ENCODE results near the gene FUBP3.

FUBP3 gene

GRCh38 chr9:130607640-130608420 lies 28.5 kb downstream of the FUBP3 start:
- no peak for DNase-seq (ENCODE audit: low read depth in 2 of 2)

- DNase-seq (ENCODE audit: low read depth in 2 of 2), result no peak
Observed at GRCh38 chr9:130608554-130609134, 29.3 kb downstream of the FUBP3 start.

DNA sequence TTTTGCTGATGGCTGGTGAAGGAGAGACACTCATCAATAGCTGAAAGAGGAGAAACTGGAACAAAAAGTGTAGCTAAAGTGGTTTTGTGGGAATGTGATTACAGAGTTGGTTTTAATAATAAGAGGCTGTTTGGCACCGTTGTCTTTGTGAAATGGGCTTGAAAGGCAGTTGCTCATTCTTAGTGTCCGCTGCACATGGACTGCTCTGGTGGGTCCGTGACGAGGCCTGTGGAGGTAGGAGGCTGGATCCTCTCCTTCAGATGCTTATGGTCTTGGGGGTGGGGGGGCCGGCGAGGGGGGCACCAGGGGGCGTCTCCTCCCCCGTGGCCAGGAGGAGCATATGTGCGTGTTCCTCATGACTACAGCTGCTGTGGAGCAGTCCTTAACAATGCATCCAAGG lies 29.8 kb downstream of the FUBP3 start:
- no peak for DNase-seq (ENCODE audit: low read depth in 2 of 2)

DNA sequence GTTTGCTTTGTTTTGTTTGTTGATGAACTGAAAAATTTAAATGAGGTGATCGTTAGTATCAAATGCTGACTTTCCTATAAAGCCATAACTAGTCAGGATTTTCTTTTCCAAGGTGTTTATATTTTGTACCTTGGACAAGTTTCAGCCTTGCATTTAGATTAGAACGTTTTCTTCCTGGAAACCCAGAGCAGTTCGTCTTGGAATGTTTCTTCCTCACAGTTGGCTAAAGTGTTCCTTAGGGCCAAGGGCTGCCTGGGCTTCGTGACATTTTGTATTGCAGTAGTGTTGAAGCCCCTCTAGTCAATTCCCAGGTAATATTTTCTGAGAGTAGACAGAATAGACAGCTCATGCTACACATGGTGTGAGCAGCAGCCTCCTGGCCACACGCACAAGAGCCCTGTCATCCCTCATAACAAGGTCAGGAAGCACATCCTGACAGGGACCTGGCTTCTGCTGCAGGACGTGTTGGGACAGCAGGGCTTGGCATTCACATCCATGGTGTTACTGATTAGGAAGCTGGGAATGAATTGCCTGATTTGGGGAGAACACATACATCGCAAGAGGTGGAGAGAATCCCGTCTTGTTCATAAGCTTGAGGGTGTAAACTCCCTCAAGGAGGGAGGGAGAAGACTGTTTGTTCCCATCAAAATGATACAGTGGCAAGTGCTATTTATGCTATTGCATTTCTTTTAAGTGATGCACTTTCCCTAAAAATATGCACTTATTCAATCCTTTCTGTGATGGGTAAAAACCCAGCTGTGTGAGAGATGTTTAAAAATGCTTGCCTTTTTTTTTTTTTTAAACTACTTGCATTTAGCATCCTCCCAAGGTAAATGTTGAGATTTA lies 31.7 kb downstream of the FUBP3 start:
- DNase-seq (ENCODE audit: low read depth in 2 of 2), result no peak

- no peak for DNase-seq (ENCODE audit: low read depth in 2 of 2)
Observed at GRCh38 chr9:130616451-130616850, 37.1 kb downstream of the FUBP3 start.

DNA sequence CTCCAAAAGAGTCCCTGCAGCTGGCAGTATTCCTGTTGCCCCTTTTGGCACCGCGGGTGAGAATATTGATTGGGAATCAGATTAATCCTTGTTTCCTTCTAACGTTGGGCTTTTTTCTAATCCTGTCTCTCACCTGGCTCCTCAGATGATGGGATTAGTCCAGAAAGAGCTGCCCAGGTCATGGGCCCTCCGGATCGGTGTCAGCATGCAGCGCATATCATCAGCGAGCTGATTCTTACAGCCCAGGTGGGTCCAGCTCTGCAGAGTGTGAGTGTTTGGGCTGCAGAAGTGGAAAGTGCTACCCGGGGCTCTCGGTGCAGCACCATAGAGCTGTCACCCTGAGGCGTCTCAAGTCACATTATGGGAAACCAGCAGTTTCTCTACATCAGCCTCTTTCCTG lies 44.1 kb downstream of the FUBP3 start:
- DNase-seq (ENCODE audit: low read depth in 2 of 2), result no peak

- DNase-seq (ENCODE audit: low read depth in 2 of 2), result no peak
Observed at GRCh38 chr9:130624154-130624553, 44.8 kb downstream of the FUBP3 start.

- DNase-seq (ENCODE audit: low read depth in 2 of 2), result no peak
Observed at GRCh38 chr9:130626249-130626996, 47.0 kb downstream of the FUBP3 start.

DNA sequence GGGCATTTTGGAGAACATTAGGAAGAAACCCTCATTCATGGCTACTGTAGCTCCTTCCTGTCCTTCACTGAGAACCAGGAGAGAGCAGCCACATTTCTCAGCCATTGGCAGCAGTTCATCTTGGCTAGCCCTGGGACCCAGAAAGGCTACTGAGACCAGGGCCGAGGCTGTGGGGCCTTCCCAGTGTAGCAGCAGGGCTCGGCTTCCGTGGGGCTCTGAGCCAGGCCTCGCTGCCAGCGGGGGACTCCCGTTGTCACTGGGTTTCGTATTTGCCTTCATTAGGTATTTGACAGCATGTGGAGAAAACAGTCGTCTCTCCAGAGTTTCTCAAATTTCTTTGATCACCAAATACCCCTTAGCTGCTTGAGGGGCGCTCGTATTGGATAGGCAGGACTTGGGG lies 47.7 kb downstream of the FUBP3 start:
- DNase-seq (ENCODE audit: low read depth in 2 of 2), result no peak

DNA sequence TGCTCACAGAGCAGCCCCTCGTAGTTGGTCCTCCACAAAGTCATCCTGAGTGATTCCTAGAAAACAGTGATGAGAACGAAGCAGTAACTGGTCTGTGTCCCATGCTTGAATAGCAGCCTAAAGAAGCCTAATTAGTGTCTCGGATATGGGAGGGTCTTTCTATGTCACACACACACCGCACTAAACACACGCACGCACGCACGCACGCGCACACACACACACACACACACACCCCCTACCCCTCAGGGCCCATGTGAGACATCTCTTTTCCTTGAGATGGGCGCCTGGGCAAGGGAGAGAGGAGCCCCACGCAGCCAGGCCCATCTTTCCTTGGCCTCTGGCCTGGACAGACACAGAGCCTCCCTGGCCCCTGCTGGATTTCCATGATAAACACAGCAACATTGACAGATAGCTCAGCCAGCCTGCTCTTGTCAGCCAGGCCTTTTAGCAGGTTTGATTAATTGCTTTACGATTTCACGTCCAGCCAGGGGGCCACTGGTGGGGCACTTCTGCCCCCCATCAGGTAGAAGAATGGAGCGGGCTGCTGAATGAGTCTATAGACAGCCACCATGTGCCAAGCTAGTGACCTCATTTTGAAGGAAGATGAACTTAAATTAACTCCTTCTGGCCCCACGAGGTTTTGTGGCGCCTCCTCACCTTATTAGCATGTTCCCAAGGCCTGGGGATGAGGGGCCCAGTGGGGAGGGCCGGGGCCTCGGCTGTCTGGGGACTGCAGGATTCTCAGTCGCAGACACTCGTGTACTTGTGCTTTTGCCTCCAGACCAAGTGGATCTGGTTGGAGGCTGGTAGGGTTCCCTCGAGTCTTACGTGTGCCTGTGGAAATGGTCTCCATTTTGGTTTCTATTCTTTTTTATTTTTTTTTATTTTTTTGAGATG lies 48.8 kb downstream of the FUBP3 start:
- no peak for DNase-seq (ENCODE audit: low read depth in 2 of 2)

DNA sequence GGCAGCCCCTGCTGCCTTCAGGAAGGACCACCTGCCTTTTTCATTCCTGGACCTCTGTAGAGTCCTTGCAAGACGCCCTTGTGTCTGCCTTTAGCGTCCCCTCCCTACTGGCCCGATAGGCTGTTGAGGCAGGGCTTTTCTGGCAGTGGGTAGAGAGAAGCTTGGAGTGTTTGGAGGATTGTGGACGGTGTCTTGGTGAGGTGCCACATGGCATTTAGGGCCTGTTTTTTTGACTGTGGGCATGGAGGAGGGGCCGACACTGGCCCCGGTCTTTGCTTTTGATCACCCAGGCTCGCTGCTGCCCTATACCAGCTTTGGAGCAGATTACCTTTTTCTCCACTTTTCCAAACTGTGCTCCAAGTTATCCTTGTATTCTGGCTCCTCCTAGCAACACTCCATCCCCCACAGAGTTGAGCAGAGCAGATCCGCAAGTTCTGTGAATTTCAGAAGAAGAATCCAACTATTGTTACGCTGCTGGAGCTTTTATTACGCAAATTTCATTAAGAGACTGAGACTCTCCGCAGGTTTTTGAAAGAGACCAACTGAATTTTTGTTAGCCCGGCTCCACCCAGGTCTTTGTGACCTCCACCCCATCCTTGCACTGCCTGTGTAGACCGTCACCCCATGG lies 50.2 kb downstream of the FUBP3 start:
- DNase-seq (ENCODE audit: low read depth in 2 of 2), result no peak

GRCh38 chr9:130630071-130630450 lies 50.7 kb downstream of the FUBP3 start:
- no peak for DNase-seq (ENCODE audit: low read depth in 2 of 2)

GRCh38 chr9:130630506-130631330 lies 51.3 kb downstream of the FUBP3 start:
- no peak for DNase-seq (ENCODE audit: low read depth in 2 of 2)

DNA sequence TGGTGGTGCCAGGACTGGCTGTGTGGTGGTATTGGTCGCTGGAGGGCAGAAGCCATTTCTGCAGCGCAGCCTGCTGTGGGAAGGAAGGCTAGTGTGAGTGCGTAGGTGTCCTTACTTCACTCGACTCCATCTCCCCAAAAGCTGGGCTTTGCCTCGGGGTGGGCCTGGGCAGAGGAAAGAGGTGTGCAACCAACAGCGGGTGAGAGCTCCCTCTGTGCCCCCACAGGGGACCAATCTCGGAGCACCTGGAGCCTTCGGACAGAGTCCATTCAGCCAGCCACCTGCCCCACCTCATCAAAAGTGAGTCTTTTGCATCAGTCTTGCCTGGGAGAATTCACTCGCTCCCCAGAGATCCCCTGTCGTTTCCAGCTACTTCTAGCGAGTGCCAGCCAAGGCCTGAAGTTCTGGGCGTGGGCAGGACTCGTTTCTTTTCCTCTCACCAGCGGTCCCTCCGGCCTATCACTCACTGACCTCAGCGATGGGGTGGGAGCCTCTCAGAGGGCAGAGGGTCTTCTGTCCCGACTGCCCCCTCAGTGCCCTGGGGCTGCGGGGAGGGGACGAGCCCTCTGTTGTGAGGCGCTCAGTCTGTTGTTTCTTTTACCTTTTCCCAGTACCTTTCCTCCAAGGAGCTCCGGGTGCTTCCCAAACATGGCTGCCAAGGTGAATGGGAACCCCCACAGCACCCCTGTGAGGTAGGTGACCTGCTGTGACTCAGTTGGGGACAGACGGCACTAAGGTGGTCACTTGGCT lies 52.1 kb downstream of the FUBP3 start:
- no peak for DNase-seq (ENCODE audit: low read depth in 2 of 2)

GRCh38 chr9:130632081-130632710 lies 52.8 kb downstream of the FUBP3 start:
- DNase-seq (ENCODE audit: low read depth in 2 of 2), result no peak

- DNase-seq (ENCODE audit: low read depth in 2 of 2), result no peak
Observed at GRCh38 chr9:130632841-130633240, 53.5 kb downstream of the FUBP3 start.

DNA sequence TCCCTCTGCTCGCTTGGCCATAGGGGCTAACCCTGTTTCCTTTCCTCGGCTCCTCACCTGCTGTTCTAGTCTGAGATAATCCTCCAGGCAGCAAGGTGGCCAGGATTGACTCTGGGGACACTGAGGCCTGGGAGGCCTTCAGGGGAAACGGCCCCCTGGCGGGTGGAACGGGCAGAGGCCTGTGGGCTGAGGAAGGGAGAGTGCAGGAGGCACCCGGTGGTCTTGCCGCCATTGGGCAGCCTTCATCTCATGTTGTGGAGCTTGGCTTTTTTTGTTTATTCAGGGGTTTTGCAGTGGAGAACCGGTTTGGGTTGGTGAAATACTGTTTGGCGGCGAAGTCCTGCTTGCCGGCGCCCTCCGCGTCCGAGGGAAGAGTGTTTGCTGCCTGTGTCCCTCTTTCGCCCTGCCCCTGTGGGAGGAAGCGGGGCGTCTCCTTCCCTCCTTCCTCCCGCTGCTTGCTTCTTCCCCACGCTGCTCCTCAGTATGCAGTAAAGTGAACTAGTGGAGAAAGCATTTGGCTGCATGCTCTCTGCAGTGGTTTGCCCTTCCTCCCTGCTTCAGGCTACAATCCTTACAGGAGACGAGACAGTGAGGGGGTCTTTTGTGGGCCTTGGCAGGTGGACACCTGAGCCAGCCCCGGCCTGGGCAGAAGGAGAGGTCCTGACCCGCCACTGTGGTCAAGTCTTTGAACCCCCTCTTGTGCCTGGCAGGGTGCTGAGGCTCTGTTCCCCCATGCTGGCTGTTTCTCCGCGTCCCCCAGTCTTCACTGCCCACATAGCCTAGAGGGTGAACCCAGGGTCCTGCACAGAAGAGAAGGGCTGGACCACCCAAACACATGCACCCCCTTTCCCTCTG lies 54.2 kb downstream of the FUBP3 start:
- no peak for DNase-seq (ENCODE audit: low read depth in 2 of 2)
